Calu3 (cell line): ENCODE data around the gene MAP4K5. TPM values are rescaled to one million over a fixed set of nuclear protein-coding genes. Genes with fewer than 3 reads are reported as not detected.

Source experiments
- BruUV-seq: library from RNA; stranded (reverse); fragments of 400-500 nt; replicated peaks from 2 replicates; lab custom pipeline; 2021; lab: Mats Ljungman, UMichigan
- CTCF ChIA-PET: fragments of 300-600 bp; sonication (Branson Sonifier 250); formaldehyde crosslinking; loops from one replicate; lab custom pipeline; 2022; ENCODE audit warnings: antibody characterized with exemption; lab: Charles Lee
- DNase-seq: peaks from one replicate; pipeline ENCODE4 v3.0.0; 2022
- H3K27ac Mint-ChIP-seq: one replicate; pipeline ENCODE4 v1.8.0; 2022; ENCODE audit warnings: mixed read lengths; ENCODE audit not compliant: unreplicated experiment
- H3K27me3 Mint-ChIP-seq: one replicate; pipeline ENCODE4 v1.8.0; 2022; ENCODE audit warnings: mixed read lengths; ENCODE audit not compliant: unreplicated experiment
- H3K36me3 Mint-ChIP-seq: one replicate; pipeline ENCODE4 v1.8.0; 2022; ENCODE audit warnings: mild to moderate bottlenecking, moderate library complexity, mixed read lengths; ENCODE audit not compliant: insufficient read depth, unreplicated experiment
- H3K4me1 Mint-ChIP-seq: one replicate; pipeline ENCODE4 v1.8.0; 2022; ENCODE audit warnings: mild to moderate bottlenecking, low read depth, mixed read lengths; ENCODE audit not compliant: unreplicated experiment
- H3K4me3 Mint-ChIP-seq: one replicate; pipeline ENCODE4 v1.8.0; 2022; ENCODE audit warnings: mild to moderate bottlenecking, low read depth, moderate library complexity, mixed read lengths; ENCODE audit not compliant: unreplicated experiment
- H3K9me3 Mint-ChIP-seq: one replicate; pipeline ENCODE4 v1.8.0; 2022; ENCODE audit warnings: low read depth, mixed read lengths; ENCODE audit not compliant: unreplicated experiment
- CTCF ChIP-seq: fragments of 200-600 bp; IDR thresholded peaks from one replicate; pipeline ENCODE4 v1.8.0; 2022; ENCODE audit warnings: antibody characterized with exemption; ENCODE audit not compliant: unreplicated experiment
- intact Hi-C: fragments of 100-400 bp; cut with micrococcal nuclease; formaldehyde crosslinking; loops from one replicate; pipeline ENCODE4 v1.10.0; 2022; ENCODE audit not compliant: unreplicated experiment
- total RNA-seq: library from RNA; stranded (reverse); gene quantifications from 2 replicates; pipeline ENCODE4 v1.2.3, GENCODE V29; 2022

The MAP4K5 gene
- total RNA-seq, 1 experiment from 2014 or later, result 67.4 TPM

GRCh38 chr14:50379563-50379962, 152.8 kb downstream of the MAP4K5 start:
- Mint-ChIP-seq H3K4me3 (no peak overlapping the region), H3K9me3 (no peaks in the 10 kb centered on the region), H3K27ac (no peak overlapping the region), H3K4me1 (no peaks in the 10 kb centered on the region), H3K27me3 (no peaks in the 10 kb centered on the region), H3K36me3 (no peaks in the 10 kb centered on the region)
- TF ChIP-seq CTCF, result no peak
- no TSS peak for BruUV-seq
- no peak for DNase-seq
- CTCF ChIA-PET, result no interaction called here
- intact Hi-C loops, result no loop called here

DNA sequence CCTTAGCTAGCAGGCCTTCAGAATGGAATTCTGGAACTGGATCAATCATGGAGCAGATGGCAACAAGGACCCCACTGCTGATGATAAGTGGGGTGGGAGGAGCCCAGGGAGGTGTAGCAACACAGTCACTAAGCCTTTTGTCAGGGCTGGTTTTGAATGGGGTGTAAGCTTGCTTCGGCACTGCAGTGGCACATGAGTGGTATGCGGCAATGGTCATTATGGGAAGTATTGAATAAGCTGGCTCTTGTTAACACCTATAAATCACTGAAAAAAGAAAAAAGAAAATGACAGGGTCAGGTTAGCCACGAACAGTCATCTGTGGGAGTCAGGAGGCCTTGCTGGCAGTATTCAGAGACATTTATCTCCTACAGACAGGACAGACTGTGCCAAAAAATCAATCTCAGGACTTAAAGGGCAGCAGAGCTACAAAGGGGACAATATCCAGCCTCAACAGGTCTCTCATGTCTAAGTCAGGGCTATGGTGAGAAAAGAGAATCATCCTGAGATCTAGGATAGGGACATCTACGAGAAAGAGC, 154.8 kb downstream of the MAP4K5 start:
- CTCF ChIA-PET, result no interaction called here
- intact Hi-C loops, result no loop called here
- BruUV-seq, result no TSS peak

DNA sequence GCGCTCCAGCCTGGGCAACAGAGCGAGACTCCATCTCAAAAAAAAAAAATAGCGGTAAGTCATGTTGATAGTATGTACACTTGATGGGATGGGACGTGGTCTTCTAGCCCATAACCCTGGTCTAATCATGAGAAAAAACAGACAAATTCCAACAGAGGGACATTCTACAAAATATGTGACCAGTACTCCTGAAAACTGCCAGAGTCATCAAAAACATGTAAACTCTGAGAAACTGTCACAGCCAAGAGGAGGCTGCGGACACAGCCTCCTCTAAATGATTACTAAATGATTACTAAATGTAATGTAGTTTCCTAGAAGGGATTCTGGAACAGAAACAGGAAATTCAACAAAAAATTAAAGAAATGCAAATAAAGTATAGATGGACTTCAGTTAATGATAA, 156.6 kb downstream of the MAP4K5 start:
- TF ChIP-seq CTCF, result no peak
- no peaks in the 10 kb centered on the region for H3K27me3 Mint-ChIP-seq
- H3K36me3 Mint-ChIP-seq, result no peaks in the 10 kb centered on the region
- no peaks in the 10 kb centered on the region for H3K4me1 Mint-ChIP-seq
- no peak overlapping the region for H3K27ac Mint-ChIP-seq
- CTCF ChIA-PET, result no interaction called here
- intact Hi-C loops, result no loop called here
- no peak for DNase-seq
- no peak overlapping the region for H3K4me3 Mint-ChIP-seq
- BruUV-seq, result no TSS peak
- no peaks in the 10 kb centered on the region for H3K9me3 Mint-ChIP-seq

More for the DNA sequence above, 154.8 kb downstream of the MAP4K5 start:
- no peaks in the 10 kb centered on the region for H3K4me1 Mint-ChIP-seq
- H3K9me3 Mint-ChIP-seq, result no peaks in the 10 kb centered on the region
- H3K36me3 Mint-ChIP-seq, result no peaks in the 10 kb centered on the region
- TF ChIP-seq CTCF, result no peak
- no peak overlapping the region for H3K27ac Mint-ChIP-seq
- no peak for DNase-seq
- H3K27me3 Mint-ChIP-seq, result no peaks in the 10 kb centered on the region
- no peak overlapping the region for H3K4me3 Mint-ChIP-seq

GRCh38 chr14:50373959-50374358, 158.4 kb downstream of the MAP4K5 start:
- no peak for DNase-seq
- H3K27ac Mint-ChIP-seq, result no peak overlapping the region
- CTCF ChIA-PET, result no interaction called here
- no TSS peak for BruUV-seq
- intact Hi-C loops, result no loop called here
- H3K9me3 Mint-ChIP-seq, result no peaks in the 10 kb centered on the region
- H3K36me3 Mint-ChIP-seq, result no peaks in the 10 kb centered on the region
- no peaks in the 10 kb centered on the region for H3K27me3 Mint-ChIP-seq
- H3K4me1 Mint-ChIP-seq, result no peaks in the 10 kb centered on the region
- H3K4me3 Mint-ChIP-seq, result no peak overlapping the region
- no peak for TF ChIP-seq CTCF
